Bronchial epithelial cell (primary cell): ENCODE data around the gene UGT2B7. TPM values are rescaled to one million over a fixed set of nuclear protein-coding genes. Genes with fewer than 3 reads are reported as not detected.
"Not testable (repeated sequence)": the region's sequence is repeated elsewhere in the genome, so short reads cannot be mapped to it uniquely, and the experiment has no call there.

ENCODE experiments used
- DNase-seq: peaks from one replicate; pipeline ENCODE4 v3.0.0-alpha.2; 2010; ENCODE audit warnings: low read depth
- FAIRE-seq: peaks from 2 replicates; lab custom pipeline; 2011; peaks lifted over from hg19 to GRCh38; lab: Jason Lieb, UNC
- H3K27me3 ChIP-seq: 2 replicates; pipeline ENCODE4 v1.5.1; 2011; ENCODE audit warnings: low read length; ENCODE audit not compliant: control insufficient read depth, insufficient read depth
- H3K36me3 ChIP-seq: 2 replicates; pipeline ENCODE4 v1.5.1; 2011; ENCODE audit warnings: low read length; ENCODE audit not compliant: control insufficient read depth, insufficient read depth
- H3K4me3 ChIP-seq: 2 replicates; pipeline ENCODE4 v1.5.1; 2011; ENCODE audit warnings: mild to moderate bottlenecking, low read depth, low read length, control low read depth
- CTCF ChIP-seq: IDR thresholded peaks from 2 replicates; pipeline ENCODE4 v1.5.1; 2011; ENCODE audit warnings: mild to moderate bottlenecking, moderate library complexity, low read length, control low read depth, inconsistent platforms; ENCODE audit not compliant: insufficient read depth, severe bottlenecking
- total RNA-seq: library from RNA; depleted of rRNA; stranded (reverse); fragments of >200 nt; gene quantifications from 2 replicates; pipeline ENCODE4 v1.2.1, GENCODE V29; 2014

The UGT2B7 gene
- total RNA-seq, 1 donor from 2014 or later = 0.26 TPM

- DNase-seq = peak; percentile 72
- Histone ChIP-seq H3K36me3 (no peaks in the 10 kb centered on the region), H3K27me3 (no peaks in the 10 kb centered on the region), H3K4me3 (no peak overlapping the region)
- no peak for FAIRE-seq
- no peak for TF ChIP-seq CTCF
Observed at GRCh38 chr4:69104719-69105275, 8.5 kb downstream of the UGT2B7 start.

- DNase-seq, H3K36me3 ChIP-seq, H3K27me3 ChIP-seq, H3K4me3 ChIP-seq, FAIRE-seq: not testable (repeated sequence)
Observed at GRCh38 chr4:69115151-69115850, 19.0 kb downstream of the UGT2B7 start.

GRCh38 chr4:69115851-69116213 is 19.6 kb downstream of the UGT2B7 start:
- FAIRE-seq (no peak), DNase-seq (no peak)
- Histone ChIP-seq H3K4me3 (no peak overlapping the region), H3K36me3 (no peaks in the 10 kb centered on the region), H3K27me3 (no peaks in the 10 kb centered on the region)
- no peak for TF ChIP-seq CTCF

- DNase-seq = no peak
- no peak for TF ChIP-seq CTCF
- no peak for FAIRE-seq
- H3K27me3 ChIP-seq = no peaks in the 10 kb centered on the region
- no peak overlapping the region for H3K4me3 ChIP-seq
- no peaks in the 10 kb centered on the region for H3K36me3 ChIP-seq
Observed at GRCh38 chr4:69116645-69117321, 20.5 kb downstream of the UGT2B7 start.

- Histone ChIP-seq H3K4me3 (no peak overlapping the region), H3K36me3 (no peaks in the 10 kb centered on the region), H3K27me3 (no peaks in the 10 kb centered on the region)
- TF ChIP-seq CTCF = no peak
- no peak for FAIRE-seq
- DNase-seq = peak; percentile 72
Observed at GRCh38 chr4:69120870-69121269, 24.6 kb downstream of the UGT2B7 start.

- Histone ChIP-seq H3K36me3 (no peaks in the 10 kb centered on the region), H3K27me3 (no peaks in the 10 kb centered on the region), H3K4me3 (no peak overlapping the region)
- no peak for TF ChIP-seq CTCF
- no peak for FAIRE-seq
- no peak for DNase-seq
Observed at GRCh38 chr4:69122476-69122875, 26.2 kb downstream of the UGT2B7 start.
